Peyer's patch (tissue), 4 donors: ENCODE measurements around the gene BAG1.
A peak's percentile ranks its signal among the peaks of the same experiment; 100 is the strongest.

ENCODE experiments used
- CTCF ChIP-seq, 6 experiments: fragments of 450-650 bp in 4 of 6; fragments of 200-600 bp in 2 of 6; sonication (generic) in 1 of 6; IDR thresholded peaks; one replicate each; pipeline ENCODE4 v1.5.1; 2017 to 2019; ENCODE audit warnings: antibody characterized with exemption in 6 of 6, mild to moderate bottlenecking in 3 of 6, moderate library complexity in 1 of 6
- POLR2A ChIP-seq, 2 donors: fragments of 450-650 bp; IDR thresholded peaks; one replicate each; pipeline ENCODE4 v1.5.1; 2017; ENCODE audit warnings: antibody characterized with exemption in 2 of 2, mild to moderate bottlenecking in 2 of 2, moderate library complexity in 2 of 2

GRCh38 chr9:33239921-33240320, 24.6 kb downstream of the BAG1 start, which contains the start of gene SPINK4:
- TF ChIP-seq CTCF (IDR thresholded peaks at IDR 0.05) (no peak), POLR2A (IDR thresholded peaks at IDR 0.05) (peak; percentile 60 to 66)
